Measurements from ENCODE around the gene PRRG4. TPM values are rescaled to one million over a fixed set of nuclear protein-coding genes. Genes with fewer than 3 reads are reported as not detected.
A peak's percentile ranks its signal among the peaks of the same experiment; 100 is the strongest.
"Not testable (repeated sequence)": the region's sequence is repeated elsewhere in the genome, so short reads cannot be mapped to it uniquely, and the experiment has no call there.

The PRRG4 gene
- total and polyA plus RNA-seq, 10 donors: 0.65 to 6.7 (median 3.7) TPM

GRCh38 chr11:32819187-32819586 lies 10.5 kb upstream of the PRRG4 start:
- TF ChIP-seq CTCF (IDR thresholded peaks at IDR 0.05 in 8 of 11, conservative IDR thresholded peaks at IDR 0.05 in 3 of 11) (no peak), POLR2A (IDR thresholded peaks at IDR 0.05) (no peak), POLR2AphosphoS5 (IDR thresholded peaks at IDR 0.05) (no peak)
- H3K36me3 ChIP-seq: no peaks in the 10 kb centered on the region

GRCh38 chr11:32820497-32820896 lies 9.2 kb upstream of the PRRG4 start:
- no peaks in the 10 kb centered on the region for H3K27me3 ChIP-seq (replicated peaks in 1 of 7)
- H3K27ac ChIP-seq: no peak overlapping the region
- H3K4me3 ChIP-seq: no peak overlapping the region
- no peaks in the 10 kb centered on the region for H3K36me3 ChIP-seq
- H3K4me1 ChIP-seq: peaks cover 0 to 19% (median 2%) of the 10 kb centered on the region in 6 donors
- H3K9me3 ChIP-seq: no peaks in the 10 kb centered on the region
- DNase-seq: no peak
- intact Hi-C loops (cut with DNase I; ENCODE audit: low total_unique reads): no loop called here
- TF ChIP-seq CTCF (IDR thresholded peaks at IDR 0.05 in 8 of 11, conservative IDR thresholded peaks at IDR 0.05 in 3 of 11): no peak
- TF ChIP-seq POLR2AphosphoS5 (IDR thresholded peaks at IDR 0.05): no peak
- no peak for TF ChIP-seq POLR2A (IDR thresholded peaks at IDR 0.05)

More at GRCh38 chr11:32819187-32819586, 10.5 kb upstream of the PRRG4 start:
- peaks cover 0 to 19% (median 2%) of the 10 kb centered on the region in 6 donors for H3K4me1 ChIP-seq
- WGBS, 5 donors: 81 to 88% (median 83%) methylated on average over 2 of the region's 2 CpGs
- H3K27me3 ChIP-seq (replicated peaks in 1 of 7): no peaks in the 10 kb centered on the region
- no peak overlapping the region for H3K4me3 ChIP-seq
- H3K9me3 ChIP-seq: no peaks in the 10 kb centered on the region
- no peak overlapping the region for H3K27ac ChIP-seq
- no peak for DNase-seq
- intact Hi-C loops (cut with DNase I; ENCODE audit: low total_unique reads): no loop called here

- H3K36me3 ChIP-seq: no peaks in the 10 kb centered on the region
- DNase-seq: no peak
- no peaks in the 10 kb centered on the region for H3K27me3 ChIP-seq (replicated peaks in 1 of 7)
- H3K4me1 ChIP-seq: peaks cover 0 to 19% (median 2%) of the 10 kb centered on the region in 6 donors
- peak overlapping the region in 1 of 8 donors; percentile 13 for H3K4me3 ChIP-seq
- H3K9me3 ChIP-seq: no peaks in the 10 kb centered on the region
- TF ChIP-seq POLR2AphosphoS5 (IDR thresholded peaks at IDR 0.05) (no peak), POLR2A (IDR thresholded peaks at IDR 0.05) (no peak), CTCF (IDR thresholded peaks at IDR 0.05 in 8 of 11, conservative IDR thresholded peaks at IDR 0.05 in 3 of 11) (no peak)
- peak overlapping the region in 1 of 8 donors; percentile 76 for H3K27ac ChIP-seq
- intact Hi-C loops (cut with DNase I; ENCODE audit: low total_unique reads): no loop called here
These were observed 8.2 kb upstream of the PRRG4 start for GRCh38 chr11:32821517-32821916.

- Histone ChIP-seq H3K4me3 (peak overlapping the region in 1 of 8 donors; percentile 13), H3K9me3 (no peaks in the 10 kb centered on the region), H3K36me3 (no peaks in the 10 kb centered on the region), H3K27me3 (replicated peaks in 1 of 7) (no peaks in the 10 kb centered on the region), H3K4me1 (peaks cover 0 to 19% (median 2%) of the 10 kb centered on the region in 6 donors), H3K27ac (peak overlapping the region in 2 of 8 donors; percentile 60 to 76)
- TF ChIP-seq POLR2AphosphoS5 (IDR thresholded peaks at IDR 0.05): no peak
- TF ChIP-seq POLR2A (IDR thresholded peaks at IDR 0.05): no peak
- no peak for TF ChIP-seq CTCF (IDR thresholded peaks at IDR 0.05 in 8 of 11, conservative IDR thresholded peaks at IDR 0.05 in 3 of 11)
- DNase-seq: no peak
- intact Hi-C loops (cut with DNase I; ENCODE audit: low total_unique reads): no loop called here
- 33 to 47% (median 44%) methylated on average over 5 of the region's 5 CpGs for WGBS, 5 donors
These were observed 7.7 kb upstream of the PRRG4 start for GRCh38 chr11:32821917-32822560.

GRCh38 chr11:32823617-32824016 lies 6.1 kb upstream of the PRRG4 start:
- H3K27me3 ChIP-seq (replicated peaks in 1 of 7); intact Hi-C loops (cut with DNase I; ENCODE audit: low total_unique reads); DNase-seq; H3K4me3 ChIP-seq; H3K9me3 ChIP-seq; H3K36me3 ChIP-seq: not testable (repeated sequence)
- H3K27ac ChIP-seq: peak overlapping the region in 2 of 8 donors; percentile 60 to 76
- WGBS, 5 donors: 59 to 88% (median 74%) methylated on average over 3 of the region's 3 CpGs
- peaks cover 0 to 19% (median 2%) of the 10 kb centered on the region in 6 donors for H3K4me1 ChIP-seq

All from spleen (tissue), 11 donors.